ENCODE measurements around the gene PDGFB. TPM values are rescaled to one million over a fixed set of nuclear protein-coding genes. Genes with fewer than 3 reads are reported as not detected.

Gene PDGFB
- total and polyA plus RNA-seq, 9 of the 15 experiments (the other 6 are each of a cell fraction or from before 2014, with no cell fraction given): 0.07 to 4.0 (median 0.48) TPM; not detected in 1

DNA sequence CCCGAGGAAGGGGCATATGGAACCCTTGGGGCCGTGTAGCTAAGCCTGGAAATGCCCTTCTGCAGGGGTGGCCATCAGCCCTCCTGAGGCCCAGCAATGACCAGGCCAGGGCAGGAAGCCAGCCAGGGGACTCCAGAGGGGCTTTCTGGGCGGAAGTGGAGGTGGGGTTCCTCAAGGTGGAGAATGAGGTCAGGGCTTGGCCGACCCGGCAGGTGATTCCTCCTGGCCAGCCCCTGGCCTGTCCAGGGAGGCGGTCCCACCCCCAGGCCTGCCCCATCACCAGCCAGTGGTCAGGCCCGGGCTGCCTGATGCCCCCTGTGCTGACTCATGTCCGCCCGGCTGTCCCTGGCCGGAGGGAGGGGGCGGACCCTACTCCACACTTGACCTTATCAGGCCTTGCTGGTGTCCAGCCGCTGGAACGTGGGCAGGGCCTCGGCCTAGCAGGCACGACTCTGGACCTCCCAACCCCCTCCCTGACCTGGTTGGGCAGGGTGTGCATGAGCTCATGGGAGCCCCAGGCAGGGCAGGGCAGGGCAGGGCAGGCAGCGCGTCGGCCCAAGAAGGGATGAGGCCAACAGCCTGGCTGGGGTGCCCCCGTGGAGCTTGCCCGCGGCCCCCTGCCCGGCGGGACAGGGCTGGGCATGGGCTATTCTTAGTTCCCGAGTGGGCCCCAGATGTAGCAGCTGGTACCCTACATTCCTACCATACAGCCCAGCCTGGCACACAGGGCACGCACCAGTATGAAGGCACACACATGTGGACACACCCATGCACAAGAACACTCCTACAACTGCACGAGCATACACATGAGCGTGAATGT is 38.8 kb upstream of the PDGFB start (continued):
- no peak for TF ChIP-seq PHTF2 (CRISPR knock-in tag; IDR thresholded peaks at IDR 0.05)
- TF ChIP-seq, protein P1, sequence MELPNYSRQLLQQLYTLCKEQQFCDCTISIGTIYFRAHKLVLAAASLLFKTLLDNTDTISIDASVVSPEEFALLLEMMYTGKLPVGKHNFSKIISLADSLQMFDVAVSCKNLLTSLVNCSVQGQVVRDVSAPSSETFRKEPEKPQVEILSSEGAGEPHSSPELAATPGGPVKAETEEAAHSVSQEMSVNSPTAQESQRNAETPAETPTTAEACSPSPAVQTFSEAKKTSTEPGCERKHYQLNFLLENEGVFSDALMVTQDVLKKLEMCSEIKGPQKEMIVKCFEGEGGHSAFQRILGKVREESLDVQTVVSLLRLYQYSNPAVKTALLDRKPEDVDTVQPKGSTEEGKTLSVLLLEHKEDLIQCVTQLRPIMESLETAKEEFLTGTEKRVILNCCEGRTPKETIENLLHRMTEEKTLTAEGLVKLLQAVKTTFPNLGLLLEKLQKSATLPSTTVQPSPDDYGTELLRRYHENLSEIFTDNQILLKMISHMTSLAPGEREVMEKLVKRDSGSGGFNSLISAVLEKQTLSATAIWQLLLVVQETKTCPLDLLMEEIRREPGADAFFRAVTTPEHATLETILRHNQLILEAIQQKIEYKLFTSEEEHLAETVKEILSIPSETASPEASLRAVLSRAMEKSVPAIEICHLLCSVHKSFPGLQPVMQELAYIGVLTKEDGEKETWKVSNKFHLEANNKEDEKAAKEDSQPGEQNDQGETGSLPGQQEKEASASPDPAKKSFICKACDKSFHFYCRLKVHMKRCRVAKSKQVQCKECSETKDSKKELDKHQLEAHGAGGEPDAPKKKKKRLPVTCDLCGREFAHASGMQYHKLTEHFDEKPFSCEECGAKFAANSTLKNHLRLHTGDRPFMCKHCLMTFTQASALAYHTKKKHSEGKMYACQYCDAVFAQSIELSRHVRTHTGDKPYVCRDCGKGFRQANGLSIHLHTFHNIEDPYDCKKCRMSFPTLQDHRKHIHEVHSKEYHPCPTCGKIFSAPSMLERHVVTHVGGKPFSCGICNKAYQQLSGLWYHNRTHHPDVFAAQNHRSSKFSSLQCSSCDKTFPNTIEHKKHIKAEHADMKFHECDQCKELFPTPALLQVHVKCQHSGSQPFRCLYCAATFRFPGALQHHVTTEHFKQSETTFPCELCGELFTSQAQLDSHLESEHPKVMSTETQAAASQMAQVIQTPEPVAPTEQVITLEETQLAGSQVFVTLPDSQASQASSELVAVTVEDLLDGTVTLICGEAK (IDR thresholded peaks at IDR 0.05): no peak
- TF ChIP-seq, protein P1 (CRISPR knock-in tag; IDR thresholded peaks at IDR 0.05): no peak
- no peak for TF ChIP-seq ZBTB17 (CRISPR knock-in tag; IDR thresholded peaks at IDR 0.05)
- TF ChIP-seq POLR3A (IDR thresholded peaks at IDR 0.05; ENCODE audit: borderline replicate concordance, extremely low read depth, insufficient read depth, insufficient read length): no peak
- TF ChIP-seq BRD4 (IDR thresholded peaks at IDR 0.05): no peak
- peak; percentile 65; the same call in 1 of the 2 replicates for TF ChIP-seq SMARCC2 (IDR thresholded peaks at IDR 0.05; ENCODE audit: low read depth)
- peak; percentile 83 for TF ChIP-seq EP300 (IDR thresholded peaks at IDR 0.05; ENCODE audit: low read length)
- TF ChIP-seq CBFA2T2 (conservative IDR thresholded peaks at IDR 0.05): peak; percentile 71
- no peak for TF ChIP-seq ZNF609 (CRISPR knock-in tag; IDR thresholded peaks at IDR 0.05; ENCODE audit: borderline replicate concordance)

All from K562 (cell line).